HG03159 (cell line): Measurements from ENCODE around the gene PCYT1B.
"Not testable (repeated sequence)": the region's sequence is repeated elsewhere in the genome, so short reads cannot be mapped to it uniquely, and the experiment has no call there.

Experiments
- ATAC-seq: cut with Tn5 transposase; IDR thresholded peaks from one replicate; pipeline ENCODE4 v1.9.1; 2021; ENCODE audit warnings: mild to moderate bottlenecking, moderate library complexity; ENCODE audit not compliant: unreplicated experiment

PCYT1B gene

DNA sequence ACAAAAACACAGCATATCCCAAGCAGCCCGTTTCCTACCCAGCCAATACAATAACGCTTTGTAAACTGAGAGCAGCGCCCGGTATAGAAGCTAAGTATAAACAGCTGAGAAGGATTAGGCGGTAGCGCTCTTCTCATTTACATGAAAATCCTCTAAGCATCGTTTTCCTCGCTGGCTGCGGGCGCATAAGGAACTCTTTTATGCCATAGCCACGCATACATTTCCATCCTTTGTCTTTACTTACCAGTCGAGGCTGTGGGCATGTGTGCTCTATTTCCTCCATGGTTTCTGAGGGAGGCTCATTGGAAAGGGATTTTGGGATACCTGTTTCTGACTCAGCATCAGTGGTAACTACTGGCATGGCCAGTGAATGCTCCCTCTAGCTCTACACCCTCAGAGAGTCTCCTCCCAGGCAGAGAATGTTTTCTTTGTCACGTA lies 383 bp downstream of the PCYT1B start:
- no peak for ATAC-seq

DNA sequence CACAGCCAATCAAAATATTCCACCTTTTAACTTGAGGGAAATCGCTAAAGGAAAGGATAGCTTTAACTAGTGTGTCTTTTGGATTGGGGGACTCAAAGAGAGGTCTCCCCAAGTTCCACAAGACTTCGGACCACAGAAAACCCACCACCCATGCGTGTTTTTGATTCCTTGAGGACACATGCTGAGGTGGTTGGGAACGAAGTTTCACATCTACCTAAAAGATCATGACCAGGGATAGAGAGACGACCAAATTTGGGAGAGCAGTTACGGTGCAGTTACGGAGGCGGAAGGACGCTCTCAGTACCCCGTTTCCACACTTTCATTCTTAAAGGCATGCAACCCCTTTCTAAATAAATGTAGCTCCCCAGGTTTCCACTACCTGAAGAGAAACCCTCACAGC lies 1.1 kb downstream of the PCYT1B start:
- ATAC-seq, result no peak

DNA sequence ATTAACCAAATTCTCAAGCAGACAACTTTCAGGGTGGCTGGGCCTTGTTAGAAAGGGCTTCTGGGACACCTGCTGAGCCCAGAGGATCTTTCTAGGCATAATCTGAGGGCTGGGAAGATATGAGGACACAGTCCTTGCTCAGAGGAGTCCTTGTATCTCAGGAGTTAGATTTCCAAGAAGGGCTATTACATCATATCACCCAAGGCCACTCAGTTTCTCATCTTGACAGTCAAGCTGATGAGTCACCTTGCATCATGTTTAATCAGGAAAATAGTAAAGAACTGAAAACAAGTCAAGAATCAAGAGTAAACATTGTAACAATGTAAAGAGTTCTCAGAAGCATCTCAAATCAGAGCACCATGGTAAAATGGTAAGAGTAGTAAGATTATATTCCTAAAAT lies 4.0 kb downstream of the PCYT1B start:
- ATAC-seq, result no peak

GRCh38 chrX:24629701-24630100 lies 17.4 kb downstream of the PCYT1B start:
- ATAC-seq, result no peak

DNA sequence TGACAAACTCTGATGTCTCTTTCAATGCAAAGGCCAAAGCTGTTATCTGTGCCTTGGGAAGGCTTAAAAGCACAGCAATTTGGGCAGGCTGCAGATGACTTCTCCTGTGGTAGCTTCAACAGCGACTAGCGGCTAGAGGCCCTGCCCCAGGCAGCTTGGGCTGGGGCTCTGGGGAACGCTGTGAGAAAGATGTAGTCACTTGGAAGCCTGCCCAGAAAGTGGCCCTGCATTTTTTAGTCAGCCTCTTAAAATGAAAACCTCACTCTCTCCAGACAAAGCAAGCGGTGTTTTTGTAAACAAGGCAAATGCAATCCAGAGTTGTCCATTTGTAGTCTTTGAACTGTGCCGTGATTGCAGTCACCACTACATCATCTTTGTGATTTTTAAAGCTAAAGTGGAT lies 27.5 kb downstream of the PCYT1B start:
- no peak for ATAC-seq

DNA sequence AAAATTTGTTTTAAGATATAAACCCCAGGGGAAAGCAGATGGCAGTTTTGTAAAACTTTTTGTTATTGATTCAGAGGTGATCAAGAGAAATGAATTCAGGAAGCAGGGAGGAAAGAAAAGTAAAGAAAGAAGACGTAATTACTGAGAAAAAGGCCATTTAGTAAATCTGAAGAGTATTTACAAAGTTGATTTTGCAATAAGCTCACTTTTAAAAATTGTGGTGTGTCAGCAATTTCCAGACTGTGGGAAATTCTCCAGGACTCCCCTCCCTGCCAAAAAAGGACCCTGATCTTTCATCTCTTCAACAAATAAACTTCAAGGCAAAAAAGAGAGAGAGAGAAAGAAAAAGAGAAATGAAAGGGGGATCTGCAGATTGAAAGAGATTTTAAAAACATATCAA lies 36.6 kb downstream of the PCYT1B start:
- ATAC-seq, result no peak

- ATAC-seq, result no peak
Observed at GRCh38 chrX:24607616-24608015, 39.5 kb downstream of the PCYT1B start.

GRCh38 chrX:24605941-24606340 lies 41.2 kb downstream of the PCYT1B start:
- ATAC-seq, result not testable (repeated sequence)

DNA sequence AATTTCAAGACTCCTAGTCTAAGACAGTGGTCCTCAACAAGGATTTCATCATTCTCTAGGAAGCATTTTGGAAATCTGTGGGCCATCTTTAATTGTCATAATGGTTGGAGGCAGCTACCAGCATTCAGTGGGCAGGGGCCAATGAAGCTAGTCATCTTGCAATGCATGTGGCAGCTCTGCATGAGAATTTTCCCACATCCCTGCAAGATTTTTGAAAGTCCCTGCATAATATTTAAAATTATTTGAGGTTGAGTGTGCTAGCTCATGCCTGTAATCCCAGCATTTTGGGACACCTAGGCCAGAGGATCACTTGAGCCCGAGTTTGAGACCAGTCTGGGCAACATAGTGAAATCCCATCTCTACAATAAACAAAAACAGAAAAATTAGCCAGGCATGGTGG lies 44.0 kb downstream of the PCYT1B start:
- no peak for ATAC-seq

- no peak for ATAC-seq
Observed at GRCh38 chrX:24601858-24602257, 45.3 kb downstream of the PCYT1B start.

DNA sequence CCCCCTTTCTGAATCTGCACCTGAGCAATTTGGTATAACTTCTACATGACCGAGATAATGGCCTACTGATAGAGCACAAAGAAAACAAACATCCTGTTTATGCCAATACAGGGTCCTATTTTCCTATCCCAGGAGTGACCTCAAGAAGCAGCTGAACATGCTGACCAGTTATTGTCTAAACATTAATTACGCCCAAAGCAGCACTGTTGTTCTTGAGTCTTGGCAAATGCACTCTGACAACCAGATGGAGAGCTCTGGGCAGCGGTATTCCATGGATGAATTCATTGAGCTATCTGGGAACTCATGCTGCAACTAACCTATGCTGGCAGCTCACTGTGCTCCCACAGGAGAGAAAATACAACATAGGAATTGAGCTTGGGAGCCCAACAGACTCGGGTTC lies 52.6 kb downstream of the PCYT1B start:
- no peak for ATAC-seq

DNA sequence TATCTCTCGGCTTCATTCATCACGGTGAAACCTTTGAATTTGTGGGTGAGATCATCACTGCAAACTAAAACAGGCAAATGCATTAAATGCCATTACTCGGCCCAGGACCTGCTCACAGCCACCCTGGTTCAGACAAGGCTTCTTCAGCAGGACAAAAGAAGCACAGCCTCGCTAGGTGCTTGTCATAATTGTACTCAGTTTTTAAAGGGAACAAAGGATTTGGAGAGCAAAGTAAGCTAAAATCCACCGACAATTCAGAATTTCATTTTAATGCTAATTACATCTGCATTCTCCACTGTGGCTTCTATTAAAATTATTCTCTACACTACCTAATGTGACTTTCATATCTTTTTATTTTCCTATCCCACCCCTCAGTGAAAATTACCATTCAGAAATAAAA lies 57.0 kb downstream of the PCYT1B start:
- no peak for ATAC-seq

- ATAC-seq, result no peak
Observed at GRCh38 chrX:24577091-24577490, 70.1 kb downstream of the PCYT1B start.

DNA sequence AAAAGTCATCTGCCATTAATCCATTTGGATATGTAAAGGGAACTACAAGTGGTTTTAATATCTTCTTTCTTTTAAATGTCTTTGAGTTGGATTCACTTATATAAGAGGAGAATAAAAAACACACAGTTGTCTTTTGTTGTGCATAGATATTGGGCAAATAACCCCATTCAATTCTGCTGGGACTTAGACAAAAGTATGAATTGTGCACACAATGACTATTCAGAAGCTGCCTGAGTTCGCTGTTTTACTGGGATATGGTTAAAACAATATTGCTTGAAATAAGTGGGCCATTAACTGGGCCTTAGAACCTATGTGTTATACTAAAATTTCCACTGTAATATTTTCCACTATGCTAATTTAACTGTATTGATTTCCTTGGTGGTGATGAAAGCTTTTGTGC lies 71.7 kb downstream of the PCYT1B start:
- no peak for ATAC-seq

- ATAC-seq, result no peak
Observed at GRCh38 chrX:24574743-24575142, 72.4 kb downstream of the PCYT1B start.

- ATAC-seq, result no peak
Observed at GRCh38 chrX:24567169-24567568, 80.0 kb downstream of the PCYT1B start.

DNA sequence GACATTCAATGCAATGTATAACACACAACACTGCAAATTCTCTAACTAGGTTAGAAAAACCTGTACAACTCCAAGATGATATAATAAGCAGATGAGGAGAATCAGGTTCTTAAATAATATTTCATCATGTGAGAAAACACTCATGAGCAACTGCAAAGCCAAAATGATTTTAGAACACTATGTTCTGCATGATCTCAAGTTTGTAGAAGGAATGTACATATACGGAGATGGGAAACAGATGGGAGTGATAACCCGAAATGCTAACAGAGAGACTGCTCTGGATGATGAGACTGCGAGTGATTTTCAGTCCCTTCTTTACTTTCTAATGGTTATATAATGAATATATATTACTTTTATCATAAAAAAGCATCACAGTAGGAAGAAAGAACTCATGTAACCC lies 80.9 kb downstream of the PCYT1B start:
- no peak for ATAC-seq

DNA sequence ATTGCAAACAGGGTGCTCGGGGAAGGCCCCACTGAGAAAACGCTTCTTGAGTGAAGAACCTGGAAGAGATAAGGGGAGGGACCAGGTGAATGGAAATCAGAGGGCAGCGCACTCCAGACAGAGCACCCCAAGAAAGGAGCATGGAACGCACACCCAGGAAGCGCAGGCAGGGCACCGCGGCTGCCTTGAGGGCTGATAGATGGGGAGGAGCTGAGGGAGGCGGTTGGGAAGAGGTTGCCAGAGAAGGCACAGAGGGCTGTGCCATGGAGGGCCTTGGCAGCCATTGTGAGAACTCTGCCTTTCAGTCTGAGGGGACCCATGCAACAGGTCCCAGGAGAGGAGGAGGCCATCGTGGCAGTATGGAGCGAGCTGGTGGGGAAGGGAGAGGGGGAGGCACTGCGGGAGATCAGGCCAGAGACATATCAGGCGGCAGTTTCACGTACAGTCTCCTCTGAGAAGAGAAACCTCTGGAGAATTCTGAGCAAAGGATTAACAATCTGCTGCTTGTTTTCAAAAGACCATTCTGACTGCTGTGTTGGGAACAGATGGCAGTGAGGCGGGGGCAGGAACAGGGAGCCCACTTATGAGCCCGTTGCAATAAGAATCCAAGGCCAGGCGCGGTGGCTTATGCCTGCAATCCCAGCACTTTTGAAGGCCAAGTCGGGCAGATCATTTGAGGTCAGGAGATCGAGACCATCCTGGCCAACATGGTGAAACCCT lies 83.7 kb downstream of the PCYT1B start:
- ATAC-seq, result no peak

DNA sequence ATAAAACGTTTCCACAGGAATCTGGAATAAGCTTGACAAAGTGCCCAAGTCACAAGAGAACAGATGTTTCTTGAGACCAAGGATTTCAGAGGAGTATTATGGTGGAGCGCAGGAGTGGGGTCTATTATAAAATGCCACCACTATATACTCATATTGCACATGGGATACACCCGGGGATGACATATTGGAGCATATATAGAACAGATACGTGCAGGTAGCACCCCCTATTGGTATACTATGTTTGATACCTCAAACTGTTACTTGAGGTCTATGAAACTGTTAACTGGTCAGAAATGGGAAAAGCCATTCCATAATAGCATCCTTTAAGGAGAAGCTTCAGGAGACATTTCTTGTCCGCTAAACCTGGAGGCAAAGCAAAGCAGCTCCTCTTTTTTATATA lies 86.0 kb downstream of the PCYT1B start:
- ATAC-seq, result no peak

DNA sequence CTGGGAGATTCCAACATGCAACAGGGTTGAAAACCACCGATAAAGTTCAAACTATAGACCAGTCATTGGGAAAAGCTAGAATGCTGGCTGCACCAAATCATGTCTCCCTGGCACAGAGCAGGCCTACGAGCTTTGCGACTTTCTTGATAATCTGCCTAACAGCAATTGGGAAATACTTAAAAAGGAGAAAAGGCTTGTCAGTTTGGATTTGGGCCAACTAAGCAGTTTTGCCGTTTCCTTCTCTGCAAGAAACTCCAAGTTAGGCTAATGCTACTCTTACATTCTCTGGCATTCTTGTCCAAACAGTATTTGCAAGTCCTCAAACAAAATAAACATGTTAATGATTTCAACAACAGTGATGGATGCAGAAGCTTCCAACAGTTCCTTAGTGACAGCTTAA lies 94.1 kb downstream of the PCYT1B start:
- ATAC-seq, result no peak

DNA sequence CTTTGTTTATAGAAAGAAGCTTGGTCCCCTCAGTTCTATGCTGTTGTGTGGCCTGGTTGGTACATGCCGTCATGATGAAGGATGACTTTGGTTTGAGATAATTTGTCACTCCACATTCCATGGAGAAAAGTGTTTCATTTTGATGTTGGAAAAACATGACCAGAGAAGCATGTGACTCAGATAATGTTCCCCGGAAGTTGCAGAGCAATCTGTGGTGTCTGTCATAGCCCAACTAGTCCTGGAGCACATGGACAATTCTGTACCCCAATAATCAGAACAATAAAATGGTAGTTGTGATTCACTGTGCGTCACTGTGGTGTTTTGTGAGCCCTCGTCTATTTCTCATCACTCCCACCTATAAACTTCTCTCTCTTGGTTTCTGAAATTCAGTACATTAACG lies 97.0 kb downstream of the PCYT1B start:
- no peak for ATAC-seq

DNA sequence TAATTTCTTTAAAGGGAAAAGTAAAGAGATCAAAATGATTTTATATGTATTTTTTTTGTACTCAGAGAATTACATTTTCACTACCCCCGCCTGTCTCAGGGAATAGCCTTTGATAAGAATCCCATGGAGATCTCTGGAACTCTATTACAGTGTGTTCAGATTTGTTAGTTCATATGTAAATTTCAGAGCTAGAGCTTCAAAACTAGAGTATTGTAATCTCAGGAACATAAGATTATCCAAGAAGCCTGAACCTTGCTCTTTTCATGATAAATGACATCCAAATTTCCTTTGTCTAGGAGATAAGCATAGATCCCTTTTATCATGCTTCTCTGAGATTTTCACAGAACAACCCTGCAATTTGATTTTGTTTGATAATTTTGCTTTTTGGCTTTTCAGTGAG lies 99.2 kb downstream of the PCYT1B start:
- ATAC-seq, result no peak

- ATAC-seq, result no peak
Observed at GRCh38 chrX:24542756-24543155, 104.4 kb downstream of the PCYT1B start.
